Peyer's patch (tissue), 4 donors: ENCODE results near the gene DPYD. TPM values are rescaled to one million over a fixed set of nuclear protein-coding genes. Genes with fewer than 3 reads are reported as not detected.

Experiments used
- DNase-seq, 3 donors: peaks; one replicate each; pipeline ENCODE4 v3.0.0-alpha.2; 2017 to 2019
- H3K27ac ChIP-seq, 4 donors: fragments of 200-600 bp; sonication (generic); one replicate each; pipeline ENCODE4 v1.5.1; 2016 to 2019
- H3K27me3 ChIP-seq, 2 donors: fragments of 200-600 bp; sonication (generic); one replicate each; pipeline ENCODE4 v1.5.1; 2019
- H3K36me3 ChIP-seq, 3 donors: fragments of 200-600 bp; sonication (generic); one replicate each; pipeline ENCODE4 v1.5.1; 2016 to 2019
- H3K4me1 ChIP-seq, 4 donors: fragments of 200-600 bp; sonication (generic); one replicate each; pipeline ENCODE4 v1.5.1; 2016 to 2019
- H3K4me3 ChIP-seq, 4 donors: fragments of 200-600 bp; sonication (generic); 1 replicate in 3 of 4; 2 replicates in 1 of 4; pipeline ENCODE4 v1.5.1; 2016 to 2019; ENCODE audit warnings: mild to moderate bottlenecking in 1 of 4
- H3K9me3 ChIP-seq, 4 donors: fragments of 200-600 bp; sonication (generic); one replicate each; pipeline ENCODE4 v1.5.1; 2016 to 2019; ENCODE audit warnings: mild to moderate bottlenecking in 1 of 4
- POLR2A ChIP-seq, 2 donors: fragments of 450-650 bp; IDR thresholded peaks; one replicate each; pipeline ENCODE4 v1.5.1; 2017; ENCODE audit warnings: antibody characterized with exemption in 2 of 2, mild to moderate bottlenecking in 2 of 2, moderate library complexity in 2 of 2
- total RNA-seq, 4 donors: library from RNA; depleted of rRNA; stranded (reverse); fragments of >200 nt; gene quantifications; one replicate each; pipeline ENCODE4 v1.1.0, GENCODE V29; 2016
- TF ChIP-seq, protein P1 (sequence below), 6 experiments: fragments of 450-650 bp in 4 of 6; fragments of 200-600 bp in 2 of 6; sonication (generic) in 1 of 6; IDR thresholded peaks; one replicate each; pipeline ENCODE4 v1.5.1; 2017 to 2019; ENCODE audit warnings: antibody characterized with exemption in 6 of 6, mild to moderate bottlenecking in 3 of 6, moderate library complexity in 1 of 6

Gene DPYD
- total RNA-seq, 4 donors from 2014 or later, result 30.8 to 39.7 (median 36.4) TPM

DNA sequence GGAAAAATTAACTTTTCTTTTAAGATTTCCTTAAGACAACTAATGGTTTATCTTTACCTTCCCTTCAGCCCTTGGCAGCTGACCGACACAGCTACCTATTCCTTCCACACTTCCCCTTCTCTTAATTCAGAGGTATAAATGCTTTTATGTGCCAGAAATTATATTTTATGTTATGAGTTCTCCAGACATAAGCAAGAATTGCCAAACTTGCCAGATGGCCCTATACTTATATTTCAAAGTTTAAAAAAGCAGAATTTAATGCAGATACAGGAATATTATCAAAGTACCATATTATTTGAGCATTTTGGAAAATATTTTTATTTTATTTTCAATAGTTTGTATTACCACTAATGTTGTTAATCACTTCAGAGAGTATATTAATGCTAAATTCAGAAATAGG, 754.2 kb downstream of the DPYD start:
- Histone ChIP-seq H3K36me3 (no peaks in the 10 kb centered on the region), H3K4me1 (no peaks in the 10 kb centered on the region), H3K27me3 (no peaks in the 10 kb centered on the region), H3K27ac (no peak overlapping the region), H3K4me3 (no peak overlapping the region), H3K9me3 (no peaks in the 10 kb centered on the region)
- DNase-seq, result no peak
- TF ChIP-seq POLR2A (IDR thresholded peaks at IDR 0.05), result no peak
- TF ChIP-seq, protein P1, sequence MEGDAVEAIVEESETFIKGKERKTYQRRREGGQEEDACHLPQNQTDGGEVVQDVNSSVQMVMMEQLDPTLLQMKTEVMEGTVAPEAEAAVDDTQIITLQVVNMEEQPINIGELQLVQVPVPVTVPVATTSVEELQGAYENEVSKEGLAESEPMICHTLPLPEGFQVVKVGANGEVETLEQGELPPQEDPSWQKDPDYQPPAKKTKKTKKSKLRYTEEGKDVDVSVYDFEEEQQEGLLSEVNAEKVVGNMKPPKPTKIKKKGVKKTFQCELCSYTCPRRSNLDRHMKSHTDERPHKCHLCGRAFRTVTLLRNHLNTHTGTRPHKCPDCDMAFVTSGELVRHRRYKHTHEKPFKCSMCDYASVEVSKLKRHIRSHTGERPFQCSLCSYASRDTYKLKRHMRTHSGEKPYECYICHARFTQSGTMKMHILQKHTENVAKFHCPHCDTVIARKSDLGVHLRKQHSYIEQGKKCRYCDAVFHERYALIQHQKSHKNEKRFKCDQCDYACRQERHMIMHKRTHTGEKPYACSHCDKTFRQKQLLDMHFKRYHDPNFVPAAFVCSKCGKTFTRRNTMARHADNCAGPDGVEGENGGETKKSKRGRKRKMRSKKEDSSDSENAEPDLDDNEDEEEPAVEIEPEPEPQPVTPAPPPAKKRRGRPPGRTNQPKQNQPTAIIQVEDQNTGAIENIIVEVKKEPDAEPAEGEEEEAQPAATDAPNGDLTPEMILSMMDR (IDR thresholded peaks at IDR 0.05), result no peak

DNA sequence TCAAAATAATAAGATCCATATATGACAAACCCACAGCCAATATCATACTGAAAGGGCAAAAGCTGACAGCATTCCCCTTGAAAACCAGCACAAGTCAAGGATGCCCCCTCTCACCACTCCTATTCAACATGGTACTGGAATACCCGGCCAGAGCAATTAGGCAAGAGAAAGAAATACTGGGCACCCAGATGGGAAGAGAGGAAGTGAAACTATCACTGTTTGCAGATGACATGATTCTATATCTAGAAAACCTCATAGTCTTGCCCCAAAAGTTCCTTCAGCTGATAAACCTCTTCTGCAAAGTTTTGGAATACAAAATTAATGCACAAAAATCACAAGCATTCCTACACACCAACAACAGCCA, 756.6 kb downstream of the DPYD start:
- Histone ChIP-seq H3K9me3 (no peaks in the 10 kb centered on the region), H3K27ac (no peak overlapping the region), H3K36me3 (no peaks in the 10 kb centered on the region), H3K4me1 (peaks cover 0 to 5% (median 0%) of the 10 kb centered on the region in 4 donors), H3K27me3 (no peaks in the 10 kb centered on the region), H3K4me3 (no peak overlapping the region)
- no peak for TF ChIP-seq POLR2A (IDR thresholded peaks at IDR 0.05)
- TF ChIP-seq, protein P1 (IDR thresholded peaks at IDR 0.05), result no peak
- no peak for DNase-seq

DNA sequence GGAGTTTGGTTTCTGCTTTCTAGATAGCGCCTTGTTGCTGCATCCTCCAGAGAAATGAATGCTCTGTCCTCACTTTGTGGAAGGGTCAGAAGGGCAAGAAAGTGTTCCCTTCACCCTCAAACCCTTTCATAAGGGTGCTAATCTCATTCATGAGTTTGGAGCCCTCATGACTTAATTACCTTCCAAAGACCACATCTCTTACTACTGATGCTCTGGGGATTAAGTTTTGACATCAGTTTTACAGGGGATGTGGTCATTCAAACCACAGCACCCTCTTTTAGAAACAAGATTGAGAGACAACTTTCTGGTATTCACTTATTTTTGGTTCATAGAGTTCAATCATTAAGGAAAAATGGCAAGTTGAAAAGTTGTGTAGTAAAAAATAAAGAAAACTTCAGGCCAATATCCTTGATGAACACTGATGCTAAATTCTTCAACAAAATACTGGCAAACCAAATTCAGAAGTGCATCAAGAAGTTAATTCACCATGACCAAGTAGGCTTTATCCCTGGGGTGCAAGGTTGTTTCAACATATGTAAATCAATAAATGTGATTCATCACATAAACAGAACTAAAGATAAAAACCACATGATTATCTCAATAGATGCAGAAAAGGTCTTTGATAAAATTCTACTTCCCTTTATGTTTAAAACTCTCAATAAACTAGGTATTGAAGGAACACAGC, 757.1 kb downstream of the DPYD start:
- TF ChIP-seq, protein P1 (IDR thresholded peaks at IDR 0.05), result no peak
- TF ChIP-seq POLR2A (IDR thresholded peaks at IDR 0.05), result no peak
- Histone ChIP-seq H3K4me1 (peaks cover 0 to 5% (median 0%) of the 10 kb centered on the region in 4 donors), H3K27ac (no peak overlapping the region), H3K36me3 (no peaks in the 10 kb centered on the region), H3K4me3 (no peak overlapping the region), H3K27me3 (no peaks in the 10 kb centered on the region), H3K9me3 (no peaks in the 10 kb centered on the region)
- DNase-seq, result no peak

DNA sequence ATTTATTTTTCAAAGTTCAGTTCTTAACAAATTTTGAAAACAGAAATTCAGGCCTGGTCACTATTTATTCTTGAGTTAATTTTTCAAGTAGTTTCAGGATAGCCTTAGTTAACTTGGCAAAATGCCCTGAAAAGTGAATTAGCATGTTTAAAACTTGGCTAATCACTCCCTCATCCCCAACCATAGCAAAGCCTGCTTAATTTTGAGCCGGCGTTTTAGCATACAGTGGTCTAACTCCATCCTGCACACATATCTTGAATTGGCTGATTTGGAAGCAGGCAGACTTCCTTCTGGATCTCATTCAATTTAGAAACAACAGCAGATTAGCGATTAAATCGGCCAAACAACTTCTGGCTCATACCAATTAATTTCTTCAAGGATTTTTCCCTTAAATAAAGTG, 760.0 kb downstream of the DPYD start:
- Histone ChIP-seq H3K27ac (no peak overlapping the region), H3K9me3 (no peaks in the 10 kb centered on the region), H3K27me3 (no peaks in the 10 kb centered on the region), H3K36me3 (no peaks in the 10 kb centered on the region), H3K4me3 (no peak overlapping the region), H3K4me1 (peaks cover 0 to 5% (median 0%) of the 10 kb centered on the region in 4 donors)
- no peak for DNase-seq
- TF ChIP-seq POLR2A (IDR thresholded peaks at IDR 0.05), result no peak
- TF ChIP-seq, protein P1 (IDR thresholded peaks at IDR 0.05), result no peak

DNA sequence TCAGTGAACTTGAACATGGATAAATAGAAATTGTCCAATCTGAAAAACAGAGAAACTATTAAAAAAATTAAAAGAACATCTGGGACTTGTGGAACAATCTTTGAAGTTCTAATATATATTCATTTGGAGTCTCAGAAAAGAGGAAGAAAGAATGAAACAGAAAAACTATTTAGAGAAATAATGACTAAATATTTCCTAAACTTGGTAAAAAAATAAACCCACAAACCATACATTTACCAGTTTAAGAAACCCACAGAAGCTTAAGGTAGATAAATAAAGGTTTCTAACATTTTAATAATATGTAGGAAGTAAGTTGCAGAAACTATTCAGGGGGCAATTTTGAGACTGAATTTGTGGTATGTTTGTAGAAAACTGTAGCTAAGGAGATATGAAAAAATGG, 761.5 kb downstream of the DPYD start:
- Histone ChIP-seq H3K4me1 (peaks cover 0 to 5% (median 0%) of the 10 kb centered on the region in 4 donors), H3K36me3 (no peaks in the 10 kb centered on the region), H3K27ac (no peak overlapping the region), H3K4me3 (no peak overlapping the region), H3K9me3 (no peaks in the 10 kb centered on the region), H3K27me3 (no peaks in the 10 kb centered on the region)
- no peak for TF ChIP-seq POLR2A (IDR thresholded peaks at IDR 0.05)
- TF ChIP-seq, protein P1 (IDR thresholded peaks at IDR 0.05), result no peak
- no peak for DNase-seq
